C4-2B (cell line): ENCODE results near the gene ADAT2.

Experiments
- H3K27ac ChIP-seq: fragments of 450-650 bp; 2 replicates; pipeline ENCODE4 v1.5.1; 2017
- CTCF ChIP-seq: fragments of 450-650 bp; conservative IDR thresholded peaks from 2 replicates; pipeline ENCODE4 v1.5.1; 2017; ENCODE audit warnings: mild to moderate bottlenecking
- ZFX ChIP-seq: fragments of 450-650 bp; IDR thresholded peaks from 2 replicates; pipeline ENCODE4 v1.6.1; 2017

The ADAT2 gene

DNA sequence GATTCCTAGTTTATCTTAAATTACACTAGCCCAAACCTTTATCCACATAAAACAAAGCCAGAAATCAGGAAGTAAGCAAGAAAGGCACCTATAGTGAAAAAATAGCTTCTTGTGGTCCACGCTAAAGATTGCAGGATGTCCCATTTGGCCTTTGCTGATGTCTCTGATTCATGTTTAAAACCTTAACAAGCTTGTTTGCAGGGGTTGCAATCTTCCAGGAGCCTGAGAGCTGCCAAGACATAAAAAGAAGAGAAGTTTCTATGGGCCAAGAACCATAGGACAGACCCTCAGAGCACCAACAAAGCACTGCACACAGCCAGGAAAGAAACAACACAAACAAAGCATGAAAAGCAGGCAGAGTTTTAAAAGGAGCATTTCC, 49.4 kb downstream of the ADAT2 start:
- TF ChIP-seq CTCF, result no peak
- TF ChIP-seq ZFX, result no peak
- no peak overlapping the region for H3K27ac ChIP-seq

- no peak for TF ChIP-seq CTCF
- TF ChIP-seq ZFX, result no peak
- no peak overlapping the region for H3K27ac ChIP-seq
Measured at GRCh38 chr6:143400258-143401067, 50.0 kb downstream of the ADAT2 start.

DNA sequence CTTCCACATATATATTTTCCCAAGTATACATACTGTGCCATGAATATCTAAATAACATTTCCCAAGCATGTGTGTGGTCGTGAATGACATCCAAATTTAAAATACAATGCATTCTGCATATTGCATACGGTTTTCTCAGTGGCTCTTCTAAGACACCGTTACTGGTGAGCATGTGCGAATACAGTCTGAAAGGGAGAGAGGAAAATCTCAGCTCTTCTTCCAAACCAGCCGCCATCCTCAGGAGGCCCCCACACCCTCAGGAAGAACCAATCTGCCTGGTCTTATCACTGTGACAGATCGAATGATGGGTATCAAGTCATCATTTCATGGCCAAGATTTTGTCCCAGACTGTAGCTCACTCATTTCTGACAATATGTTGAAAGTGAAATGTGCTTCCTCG, 50.7 kb downstream of the ADAT2 start:
- no peak overlapping the region for H3K27ac ChIP-seq
- no peak for TF ChIP-seq ZFX
- TF ChIP-seq CTCF, result no peak

GRCh38 chr6:143399176-143399575, 51.3 kb downstream of the ADAT2 start:
- TF ChIP-seq CTCF, result no peak
- no peak for TF ChIP-seq ZFX
- H3K27ac ChIP-seq, result no peak overlapping the region

DNA sequence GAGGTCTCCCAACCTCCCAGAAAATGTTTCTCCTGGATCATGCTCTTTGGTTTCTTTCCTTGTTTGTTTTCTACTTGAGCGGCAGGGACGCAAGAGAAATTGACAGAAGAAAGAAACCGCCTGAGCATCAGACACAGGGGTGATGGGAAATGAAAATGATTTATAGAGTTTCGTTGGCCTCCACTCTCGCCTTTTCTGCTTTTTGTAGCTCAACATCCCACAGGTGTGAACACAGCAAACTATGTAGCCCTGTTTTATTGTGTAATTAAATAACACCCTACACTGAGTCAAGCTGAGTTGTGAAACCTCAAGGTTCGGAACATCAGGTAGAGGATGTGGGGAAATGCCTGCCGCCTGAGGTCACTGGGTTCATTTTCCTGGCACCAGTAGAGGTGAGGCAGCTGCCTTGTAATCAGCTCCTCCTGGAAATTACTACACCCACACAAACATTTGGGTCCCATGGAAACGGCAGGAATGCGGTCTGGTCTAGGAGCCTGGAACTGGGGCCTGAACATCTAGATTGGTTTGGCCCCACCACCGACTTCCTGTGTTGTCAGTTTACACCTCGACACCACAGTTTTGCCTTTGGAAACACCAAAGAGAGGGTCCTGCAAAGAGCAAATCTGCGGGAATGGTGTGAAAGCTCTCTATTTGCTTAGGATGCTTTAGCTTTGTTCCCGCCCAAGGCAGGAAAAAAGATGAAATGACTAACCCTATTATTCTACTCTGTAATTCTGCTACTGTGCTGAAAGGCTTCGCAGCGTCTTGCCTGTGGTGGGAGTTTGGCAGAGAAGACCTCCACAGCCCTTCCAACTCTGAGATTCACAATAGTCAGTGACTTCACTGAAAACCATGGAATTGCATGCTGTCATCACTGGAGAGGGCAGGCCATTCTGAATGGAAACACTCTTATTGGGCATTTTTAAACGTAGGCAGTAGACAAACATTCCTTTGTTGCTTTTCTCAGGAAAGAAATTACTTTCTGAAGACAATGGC, 53.0 kb downstream of the ADAT2 start:
- no peak overlapping the region for H3K27ac ChIP-seq
- TF ChIP-seq ZFX, result no peak
- no peak for TF ChIP-seq CTCF

DNA sequence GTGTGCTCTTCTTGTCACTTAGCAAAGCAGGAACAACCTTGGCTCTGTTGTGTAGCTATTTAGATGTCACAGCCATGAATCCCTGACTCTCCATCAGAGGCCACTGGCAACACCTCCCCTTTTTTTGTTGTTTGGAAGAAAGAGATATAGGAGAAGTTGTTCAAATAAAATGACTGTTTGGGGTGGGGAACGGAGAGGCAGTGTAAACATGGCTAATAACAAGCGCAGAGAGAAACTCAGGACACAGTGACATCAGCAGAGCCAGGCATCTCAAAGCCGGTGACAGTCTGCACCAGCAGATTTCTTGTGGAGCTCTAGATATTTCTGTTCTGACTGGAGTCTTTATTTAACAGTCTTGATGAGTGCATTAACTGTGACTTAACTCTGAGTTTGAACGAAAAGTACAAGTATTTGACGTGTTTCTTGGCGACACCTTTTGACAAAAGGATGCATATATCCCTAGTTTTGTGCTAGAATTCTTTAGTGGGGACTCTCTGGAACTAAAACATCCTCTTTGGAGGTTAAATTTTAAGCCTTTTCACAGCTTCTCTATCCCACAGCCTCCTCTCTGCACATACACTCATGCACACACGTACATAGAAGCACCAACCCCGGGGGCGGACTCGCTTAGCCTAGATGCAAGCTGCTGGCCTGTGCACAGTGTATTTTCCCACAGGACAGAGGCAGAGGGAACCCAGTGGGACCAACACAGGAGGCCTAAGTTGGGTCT, 53.8 kb downstream of the ADAT2 start:
- H3K27ac ChIP-seq, result no peak overlapping the region
- TF ChIP-seq CTCF (no peak), ZFX (no peak)

- TF ChIP-seq CTCF (no peak), ZFX (no peak)
- H3K27ac ChIP-seq, result no peak overlapping the region
Measured at GRCh38 chr6:143395699-143396098, 54.8 kb downstream of the ADAT2 start.
